ENCODE measurements around the gene CDC20.
A peak's percentile ranks its signal among the peaks of the same experiment; 100 is the strongest.
"Not testable (repeated sequence)": the region's sequence is repeated elsewhere in the genome, so short reads cannot be mapped to it uniquely, and the experiment has no call there.

CDC20 gene

GRCh38 chr1:43351421-43352350 is 7.1 kb upstream of the CDC20 start:
- DNase-seq = peak in 1 of 42 donors; percentile 33
- intact Hi-C loops (cut with DNase I) = no loop called here

- intact Hi-C loops (cut with DNase I) = no loop called here
- no peak for DNase-seq
Observed at GRCh38 chr1:43352351-43352705, 6.5 kb upstream of the CDC20 start.

- intact Hi-C loops (cut with DNase I) = no loop called here
- no peak for DNase-seq
Observed at GRCh38 chr1:43352881-43353280, 5.9 kb upstream of the CDC20 start.

GRCh38 chr1:43354471-43354870 is 4.3 kb upstream of the CDC20 start:
- no peak for DNase-seq
- intact Hi-C loops (cut with DNase I) = no loop called here

DNA sequence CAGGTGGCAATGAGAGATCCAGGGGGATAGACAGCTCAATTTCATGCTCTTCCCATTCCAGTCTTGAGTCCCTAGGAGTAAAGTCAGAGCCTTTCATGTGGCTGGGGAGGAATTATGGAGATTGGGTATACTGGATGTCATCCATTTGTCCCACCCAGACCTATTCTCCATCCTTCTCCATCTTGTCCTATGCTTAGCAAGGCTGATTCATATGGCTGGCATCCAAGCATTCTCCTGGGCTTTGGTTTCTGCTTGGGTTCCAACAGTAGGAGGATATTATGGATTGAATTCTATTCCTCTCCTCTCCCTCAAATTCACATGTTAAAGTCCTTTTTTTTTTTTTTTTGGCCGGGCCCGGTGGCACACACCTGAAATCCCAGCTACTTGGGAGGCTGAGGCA is 3.8 kb upstream of the CDC20 start:
- DNase-seq = no peak
- intact Hi-C loops (cut with DNase I) = no loop called here

DNA sequence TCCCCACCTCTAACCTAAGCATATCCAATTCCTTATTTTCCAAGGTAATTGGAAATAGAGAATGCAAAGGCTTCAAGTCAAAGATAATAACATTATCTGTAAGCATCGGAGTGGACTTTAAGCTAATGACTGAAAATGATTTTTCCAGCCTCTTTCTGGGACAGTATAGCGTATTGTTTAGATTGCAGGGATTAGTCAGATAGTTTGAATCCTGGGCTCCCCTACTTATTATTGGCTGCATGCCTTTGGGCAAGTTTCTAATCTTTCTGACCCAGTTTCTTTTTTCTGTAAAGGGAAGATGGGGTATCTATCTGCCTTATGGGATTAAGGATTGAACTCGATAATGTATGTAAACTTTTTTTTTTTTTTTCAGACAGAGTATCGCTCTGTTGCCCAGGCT is 1.5 kb upstream of the CDC20 start:
- no peak for DNase-seq
- intact Hi-C loops (cut with DNase I) = no loop called here

- DNase-seq = peak in 14 of 42 donors; percentile 18 to 65 (median 38)
- intact Hi-C loops (cut with DNase I) = no loop called here
Observed at GRCh38 chr1:43358121-43358745, 548 bp upstream of the CDC20 start.

- no peak for DNase-seq
- intact Hi-C loops (cut with DNase I) = no loop called here
Observed at GRCh38 chr1:43359696-43360095, 915 bp downstream of the CDC20 start.

DNA sequence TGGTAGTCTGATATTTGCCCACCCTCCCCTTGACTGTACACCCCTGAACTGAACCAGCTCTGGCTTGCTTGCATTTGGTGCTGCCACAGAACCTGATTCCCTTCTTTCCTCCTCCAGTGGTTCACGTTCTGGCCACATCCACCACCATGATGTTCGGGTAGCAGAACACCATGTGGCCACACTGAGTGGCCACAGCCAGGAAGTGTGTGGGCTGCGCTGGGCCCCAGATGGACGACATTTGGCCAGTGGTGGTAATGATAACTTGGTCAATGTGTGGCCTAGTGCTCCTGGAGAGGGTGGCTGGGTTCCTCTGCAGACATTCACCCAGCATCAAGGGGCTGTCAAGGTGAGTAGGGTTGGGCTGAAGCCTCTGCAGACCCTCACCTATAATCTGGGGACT is 1.8 kb downstream of the CDC20 start:
- no peak for DNase-seq
- intact Hi-C loops (cut with DNase I) = no loop called here

GRCh38 chr1:43363283-43363934 is 4.6 kb downstream of the CDC20 start:
- intact Hi-C loops (cut with DNase I) = no loop called here
- no peak for DNase-seq

GRCh38 chr1:43363935-43364525 is 5.2 kb downstream of the CDC20 start:
- no peak for DNase-seq
- intact Hi-C loops (cut with DNase I) = no loop called here

- intact Hi-C loops (cut with DNase I) = no loop called here
- no peak for DNase-seq
Observed at GRCh38 chr1:43365678-43366077, 6.9 kb downstream of the CDC20 start.

- DNase-seq = no peak
- intact Hi-C loops (cut with DNase I) = no loop called here
Observed at GRCh38 chr1:43366179-43366578, 7.4 kb downstream of the CDC20 start.

DNA sequence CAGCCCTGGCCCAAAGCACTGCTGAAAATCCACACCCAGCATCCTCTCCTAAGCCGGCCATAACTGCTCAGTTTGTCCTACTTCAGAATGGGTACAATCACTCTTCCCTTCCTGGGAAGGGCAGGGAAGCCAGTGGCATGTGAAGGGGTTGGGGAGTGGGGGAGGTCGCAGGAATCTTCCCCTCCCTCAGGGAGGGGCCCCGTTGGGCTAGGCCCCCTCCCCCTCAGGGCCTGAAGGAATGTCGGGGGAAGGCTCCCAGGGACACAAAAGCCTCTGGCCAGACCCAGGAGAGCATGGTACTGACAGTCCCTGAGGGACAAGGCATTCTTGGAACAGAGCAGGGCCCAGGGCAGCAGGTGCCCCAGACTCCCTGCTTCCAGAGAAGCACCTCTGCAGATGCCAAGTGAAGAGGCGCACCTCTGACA is 7.8 kb downstream of the CDC20 start:
- intact Hi-C loops (cut with DNase I) = no loop called here
- DNase-seq = no peak

DNA sequence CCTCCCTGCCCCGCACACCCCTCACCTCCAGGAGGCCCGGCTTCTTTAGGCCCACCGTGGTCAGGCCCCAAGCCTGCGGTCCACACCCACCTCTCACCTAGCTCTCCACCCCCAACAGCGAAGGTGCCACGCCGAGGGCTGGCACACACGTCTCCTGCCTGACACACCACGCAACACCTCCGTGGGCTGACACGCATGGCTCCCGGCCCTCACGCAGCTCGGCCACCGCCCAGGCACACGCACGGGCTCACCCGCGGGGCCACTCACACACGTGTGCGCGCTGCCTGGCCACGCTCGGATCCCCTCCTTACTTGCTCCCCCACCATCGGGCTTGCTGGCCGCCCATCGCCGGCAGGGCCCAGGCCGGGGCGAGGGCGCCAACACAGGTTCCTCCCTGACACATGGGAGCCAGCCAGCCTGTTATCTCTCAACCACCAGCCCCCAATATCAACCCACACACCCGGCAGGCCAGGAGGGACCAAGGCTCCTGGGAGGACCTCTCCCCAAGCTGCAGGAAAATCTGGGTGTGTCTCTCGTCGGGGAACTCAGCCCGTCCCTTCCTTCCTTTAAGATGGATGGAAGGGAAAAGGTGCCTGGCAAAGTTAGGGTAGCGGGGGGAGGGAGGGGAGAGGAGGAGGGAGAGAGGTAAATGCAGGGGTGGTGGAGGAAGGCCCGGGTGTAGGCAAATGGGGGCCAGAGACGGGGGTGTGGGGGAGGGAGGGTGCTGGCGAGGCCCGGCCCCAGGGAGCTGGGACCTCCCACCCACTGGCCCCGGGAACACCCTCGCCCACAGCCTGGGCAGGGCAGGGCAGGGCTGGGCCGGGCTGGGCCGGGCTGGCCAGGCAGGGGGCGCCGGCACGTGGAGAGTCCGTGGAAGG is 8.5 kb downstream of the CDC20 start:
- intact Hi-C loops (cut with DNase I) = no loop called here
- no peak for DNase-seq

- peak; percentile 75 to 96 (median 90) for DNase-seq
- intact Hi-C loops (cut with DNase I) = no loop called here
Observed at GRCh38 chr1:43367904-43368645, 9.3 kb downstream of the CDC20 start, which contains the start of gene ELOVL1. TSS of gene ELOVL1 (minus strand) at chr1:43368011. CDS start at chr1:43365609, 2,402 bp downstream.

GRCh38 chr1:43368646-43369020 is 9.9 kb downstream of the CDC20 start:
- intact Hi-C loops (cut with DNase I) = no loop called here
- DNase-seq = no peak

- DNase-seq; intact Hi-C loops (cut with DNase I): not testable (repeated sequence)
Observed at GRCh38 chr1:43369779-43370178, 11.0 kb downstream of the CDC20 start.
